Fibroblast of the aortic adventitia (primary cell): Measurements from ENCODE around the gene NCAM1. TPM values are rescaled to one million over a fixed set of nuclear protein-coding genes. Genes with fewer than 3 reads are reported as not detected.

ENCODE experiments used
- DNase-seq: peaks from one replicate; pipeline ENCODE4 v3.0.0-alpha.2; 2010; ENCODE audit warnings: low read depth
- H3K4me3 ChIP-seq: 2 replicates; pipeline ENCODE4 v1.5.1; 2011; ENCODE audit warnings: low read depth, mild to moderate bottlenecking, control low read depth, low read length, moderate library complexity
- CTCF ChIP-seq: IDR thresholded peaks from 2 replicates; pipeline ENCODE4 v1.5.1; 2011; ENCODE audit warnings: mild to moderate bottlenecking, low read length, control low read depth, inconsistent platforms; ENCODE audit not compliant: insufficient read depth
- total RNA-seq: library from RNA; depleted of rRNA; stranded (reverse); fragments of >200 nt; gene quantifications from 2 replicates; pipeline ENCODE4 v1.2.3, GENCODE V29; 2012; ENCODE audit warnings: low replicate concordance

The NCAM1 gene
- total RNA-seq, 1 donor: 3.0 TPM

- TF ChIP-seq CTCF: no peak
- H3K4me3 ChIP-seq: no peak overlapping the region
- no peak for DNase-seq
Measured at GRCh38 chr11:112975493-112975892, 14.3 kb downstream of the NCAM1 start.

GRCh38 chr11:112977755-112978154, 16.5 kb downstream of the NCAM1 start:
- TF ChIP-seq CTCF: no peak
- peak; percentile 58 for DNase-seq
- H3K4me3 ChIP-seq: no peak overlapping the region

- no peak for TF ChIP-seq CTCF
- DNase-seq: no peak
Measured at GRCh38 chr11:112983887-112984286, 22.7 kb downstream of the NCAM1 start.

GRCh38 chr11:112989198-112989597, 28.0 kb downstream of the NCAM1 start:
- no peak overlapping the region for H3K4me3 ChIP-seq
- TF ChIP-seq CTCF: no peak
- no peak for DNase-seq

More at GRCh38 chr11:112983887-112984286, 22.7 kb downstream of the NCAM1 start:
- H3K4me3 ChIP-seq: no peak overlapping the region

- TF ChIP-seq CTCF: no peak
- no peak overlapping the region for H3K4me3 ChIP-seq
- no peak for DNase-seq
Measured at GRCh38 chr11:112993808-112994207, 32.6 kb downstream of the NCAM1 start.

- no peak overlapping the region for H3K4me3 ChIP-seq
- no peak for DNase-seq
- no peak for TF ChIP-seq CTCF
Measured at GRCh38 chr11:112995423-112996090, 34.3 kb downstream of the NCAM1 start.

GRCh38 chr11:112996994-112997393, 35.8 kb downstream of the NCAM1 start:
- no peak for TF ChIP-seq CTCF
- no peak overlapping the region for H3K4me3 ChIP-seq
- DNase-seq: no peak
